Activated T-helper 1 cell treated with anti-CD3 and anti-CD28 coated beads, Interleukin-2, amount 50 U/mL, for 16 hours (primary cell): ENCODE data around the gene RGR.

ENCODE experiments used
- DNase-seq, 2 donors: peaks; one replicate each; pipeline ENCODE4 v3.0.0-alpha.2; 2020; ENCODE audit warnings: low read depth in 1 of 2, low spot score in 1 of 2

Gene RGR

GRCh38 chr10:84217746-84218145 lies 27.1 kb upstream of the RGR start:
- DNase-seq: no peak

- DNase-seq: no peak
Measured at GRCh38 chr10:84221916-84222315, 22.9 kb upstream of the RGR start.

- DNase-seq: no peak
Measured at GRCh38 chr10:84224411-84225028, 20.3 kb upstream of the RGR start.

- DNase-seq: no peak
Measured at GRCh38 chr10:84225427-84226173, 19.3 kb upstream of the RGR start, which contains the start of gene LRIT2. Gene LRIT2 (minus strand): TSS chr10:84225544. CDS start chr10:84225520, 24 bp downstream.

- no peak for DNase-seq
Measured at GRCh38 chr10:84226616-84227015, 18.2 kb upstream of the RGR start.

- no peak for DNase-seq
Measured at GRCh38 chr10:84227810-84228209, 17.0 kb upstream of the RGR start.

GRCh38 chr10:84230359-84230758 lies 14.5 kb upstream of the RGR start:
- DNase-seq: no peak

GRCh38 chr10:84232376-84232775 lies 12.5 kb upstream of the RGR start:
- DNase-seq: no peak

- DNase-seq: no peak
Measured at GRCh38 chr10:84233940-84234339, 10.9 kb upstream of the RGR start.

GRCh38 chr10:84234479-84234878 lies 10.4 kb upstream of the RGR start:
- DNase-seq: no peak

GRCh38 chr10:84235096-84235495 lies 9.8 kb upstream of the RGR start:
- no peak for DNase-seq

- no peak for DNase-seq
Measured at GRCh38 chr10:84236807-84237198, 8.1 kb upstream of the RGR start.

GRCh38 chr10:84237199-84238051 lies 7.4 kb upstream of the RGR start:
- no peak for DNase-seq

GRCh38 chr10:84238909-84239308 lies 5.9 kb upstream of the RGR start:
- DNase-seq: no peak

- DNase-seq: no peak
Measured at GRCh38 chr10:84241185-84241790, 3.6 kb upstream of the RGR start, which contains the start of gene LRIT1. Gene LRIT1 (minus strand): TSS chr10:84241546. CDS start chr10:84241439, 107 bp downstream.

- DNase-seq: no peak
Measured at GRCh38 chr10:84243759-84244158, 1.1 kb upstream of the RGR start.

GRCh38 chr10:84247496-84247895 lies 2.6 kb downstream of the RGR start:
- DNase-seq: no peak

GRCh38 chr10:84248794-84249193 lies 3.9 kb downstream of the RGR start:
- DNase-seq: no peak

- DNase-seq: no peak
Measured at GRCh38 chr10:84254552-84255478, 10.0 kb downstream of the RGR start.
